Measurements from ENCODE around the gene IL22RA1.

The IL22RA1 gene

GRCh38 chr1:24100945-24101737, 41.8 kb downstream of the IL22RA1 start:
- no peak overlapping the region for H2AFZ ChIP-seq
- no peaks in the 10 kb centered on the region for H3K4me1 ChIP-seq
- no peak overlapping the region for H3K4me3 ChIP-seq (ENCODE audit: low read depth, low read length)

GRCh38 chr1:24098943-24099638, 43.8 kb downstream of the IL22RA1 start:
- Histone ChIP-seq H3K4me1 (no peaks in the 10 kb centered on the region), H3K36me3 (ENCODE audit: control insufficient read depth, insufficient read depth, low read length) (no peaks in the 10 kb centered on the region), H2AFZ (no peak overlapping the region), H3K4me2 (ENCODE audit: low read length) (no peak overlapping the region), H3K4me3 (ENCODE audit: low read depth, low read length) (no peak overlapping the region), H3K9me3 (ENCODE audit: control insufficient read depth, low read length) (no peaks in the 10 kb centered on the region), H3K79me2 (no peaks in the 10 kb centered on the region), H3K27ac (no peak overlapping the region), H3K27me3 (ENCODE audit: control insufficient read depth, insufficient read depth, low read length) (no peaks in the 10 kb centered on the region), H3K9ac (no peak overlapping the region)
- TF ChIP-seq CTCF (IDR thresholded peaks at IDR 0.05): no peak

More at GRCh38 chr1:24100945-24101737, 41.8 kb downstream of the IL22RA1 start:
- Histone ChIP-seq H3K27ac (no peak overlapping the region), H3K4me2 (ENCODE audit: low read length) (no peak overlapping the region), H3K9ac (no peak overlapping the region), H3K9me3 (ENCODE audit: control insufficient read depth, low read length) (no peaks in the 10 kb centered on the region), H3K79me2 (no peaks in the 10 kb centered on the region), H3K36me3 (ENCODE audit: control insufficient read depth, insufficient read depth, low read length) (no peaks in the 10 kb centered on the region), H3K27me3 (ENCODE audit: control insufficient read depth, insufficient read depth, low read length) (no peaks in the 10 kb centered on the region)
- TF ChIP-seq CTCF (IDR thresholded peaks at IDR 0.05): no peak

- no peak overlapping the region for H3K4me2 ChIP-seq (ENCODE audit: low read length)
- no peaks in the 10 kb centered on the region for H3K27me3 ChIP-seq (ENCODE audit: control insufficient read depth, insufficient read depth, low read length)
- no peaks in the 10 kb centered on the region for H3K36me3 ChIP-seq (ENCODE audit: control insufficient read depth, insufficient read depth, low read length)
- no peak overlapping the region for H3K27ac ChIP-seq
- H3K79me2 ChIP-seq: no peaks in the 10 kb centered on the region
- H2AFZ ChIP-seq: no peak overlapping the region
- no peaks in the 10 kb centered on the region for H3K4me1 ChIP-seq
- TF ChIP-seq CTCF (IDR thresholded peaks at IDR 0.05): no peak
- H3K4me3 ChIP-seq (ENCODE audit: low read depth, low read length): no peak overlapping the region
- no peaks in the 10 kb centered on the region for H3K9me3 ChIP-seq (ENCODE audit: control insufficient read depth, low read length)
- no peak overlapping the region for H3K9ac ChIP-seq
Observed at GRCh38 chr1:24098102-24098501, 44.8 kb downstream of the IL22RA1 start.

- H3K4me1 ChIP-seq: no peaks in the 10 kb centered on the region
- no peaks in the 10 kb centered on the region for H3K36me3 ChIP-seq (ENCODE audit: control insufficient read depth, insufficient read depth, low read length)
- no peak overlapping the region for H3K27ac ChIP-seq
- H3K9me3 ChIP-seq (ENCODE audit: control insufficient read depth, low read length): no peaks in the 10 kb centered on the region
- H2AFZ ChIP-seq: no peak overlapping the region
- no peak overlapping the region for H3K9ac ChIP-seq
- H3K27me3 ChIP-seq (ENCODE audit: control insufficient read depth, insufficient read depth, low read length): no peaks in the 10 kb centered on the region
- H3K4me3 ChIP-seq (ENCODE audit: low read depth, low read length): no peak overlapping the region
- no peaks in the 10 kb centered on the region for H3K79me2 ChIP-seq
- no peak for TF ChIP-seq CTCF (IDR thresholded peaks at IDR 0.05)
- H3K4me2 ChIP-seq (ENCODE audit: low read length): no peak overlapping the region
Observed at GRCh38 chr1:24097663-24098062, 45.3 kb downstream of the IL22RA1 start.
